HG02798 (cell line): ENCODE data around the gene MAN2A1.

ENCODE experiments used
- ATAC-seq: cut with Tn5 transposase; IDR thresholded peaks from one replicate; pipeline ENCODE4 v1.9.1; 2021; ENCODE audit warnings: mild to moderate bottlenecking; ENCODE audit not compliant: unreplicated experiment, poor library complexity

The MAN2A1 gene

DNA sequence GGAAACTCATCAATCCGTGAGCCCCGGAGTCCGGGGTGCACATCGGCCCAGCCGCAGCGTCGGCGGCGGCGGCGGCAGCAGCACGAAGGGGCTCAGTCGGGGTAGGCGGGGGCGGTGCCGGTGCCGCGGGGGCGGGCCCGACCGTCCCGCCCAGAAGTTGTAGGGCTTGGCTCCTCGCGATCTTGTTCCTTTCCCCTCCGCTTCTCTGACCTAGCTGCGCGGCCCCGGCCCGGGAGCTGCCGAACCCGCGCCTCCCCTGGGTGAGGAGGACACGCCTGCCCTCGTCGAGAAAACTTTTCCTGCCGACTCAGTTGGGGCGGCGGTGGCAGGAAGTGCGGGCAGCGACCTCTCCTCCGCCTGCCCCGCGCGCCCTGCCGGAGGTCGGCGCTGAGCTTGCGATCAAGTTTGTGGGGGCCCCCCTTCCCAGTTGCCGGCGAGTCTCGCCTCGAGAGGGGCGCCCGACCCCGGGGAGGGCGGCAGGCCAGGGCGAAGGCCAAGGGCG, at the start of gene MAN2A1:
Gene MAN2A1 (plus strand): TSS at position 188 of the 502 bp plus-strand sequence. CDS start 491 bp downstream, outside the sequence.
- peak; percentile 61 for ATAC-seq

DNA sequence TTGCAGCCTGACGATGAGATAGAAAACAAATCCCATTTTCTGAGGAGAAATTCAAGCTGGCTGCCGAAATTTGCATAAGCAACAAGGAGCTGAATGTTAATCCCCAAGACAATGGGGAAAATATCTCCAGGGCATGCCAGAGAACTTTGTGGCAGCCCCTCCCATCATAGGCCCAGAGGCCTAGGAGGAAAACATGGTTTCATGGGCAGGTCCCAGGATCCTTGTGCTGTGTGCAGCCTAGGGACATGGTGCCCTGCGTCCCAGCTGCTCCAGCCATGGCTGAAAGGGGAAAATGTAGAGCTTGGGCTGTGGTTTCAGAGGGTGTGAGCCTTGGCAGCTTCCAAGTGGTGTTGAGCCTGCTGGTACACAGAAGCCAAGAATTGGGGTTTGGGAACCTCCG, 48.8 kb upstream of the MAN2A1 start:
- ATAC-seq: no peak

DNA sequence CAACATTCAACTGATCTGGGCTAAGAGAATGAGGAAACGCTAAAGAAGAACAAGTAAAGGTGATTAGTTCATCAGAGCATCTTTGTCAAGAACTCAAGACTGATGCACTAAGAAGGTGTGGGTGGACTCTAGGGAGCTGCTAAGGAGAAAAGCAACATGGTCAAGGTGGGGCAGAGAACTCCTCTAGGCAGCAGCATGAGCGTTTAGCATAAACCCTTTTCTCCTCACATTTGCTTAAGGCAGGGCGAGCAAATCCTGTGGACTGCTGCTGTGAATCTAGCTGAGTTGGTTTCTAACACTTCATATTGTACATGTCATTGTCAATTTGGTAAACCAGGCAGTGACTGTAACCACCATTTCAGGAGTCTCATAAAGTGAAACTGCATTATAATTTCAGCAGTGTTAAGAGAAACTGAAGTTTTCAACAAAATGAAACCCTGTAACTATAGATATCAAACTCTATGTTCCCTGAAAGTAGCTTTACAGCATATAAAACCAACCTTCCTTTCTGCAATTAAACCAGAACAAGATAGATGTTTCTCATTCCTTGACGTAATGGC, 45.9 kb upstream of the MAN2A1 start:
- ATAC-seq: no peak

DNA sequence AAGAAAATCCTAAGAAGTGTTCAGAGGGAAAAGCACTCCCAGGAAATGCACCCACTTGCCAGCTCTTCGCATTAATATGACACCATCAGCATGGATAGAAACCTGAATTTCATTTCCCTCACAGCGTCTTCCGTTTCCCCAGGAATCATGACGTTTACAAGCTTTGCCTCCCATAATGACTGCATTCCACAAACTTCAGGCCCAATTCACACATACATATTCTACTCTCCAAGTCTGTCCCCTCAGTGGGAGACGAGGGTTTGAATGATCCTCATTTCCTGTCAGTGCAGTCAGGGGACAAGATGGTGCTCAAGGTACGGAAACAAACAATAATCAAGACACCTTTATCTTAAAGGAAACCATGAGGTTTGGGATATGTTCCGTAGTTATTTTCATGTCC, 44.9 kb upstream of the MAN2A1 start:
- no peak for ATAC-seq

GRCh38 chr5:109645707-109646192, 44.0 kb upstream of the MAN2A1 start:
- no peak for ATAC-seq

- ATAC-seq: no peak
These were observed 40.4 kb upstream of the MAN2A1 start for GRCh38 chr5:109649318-109649717.

DNA sequence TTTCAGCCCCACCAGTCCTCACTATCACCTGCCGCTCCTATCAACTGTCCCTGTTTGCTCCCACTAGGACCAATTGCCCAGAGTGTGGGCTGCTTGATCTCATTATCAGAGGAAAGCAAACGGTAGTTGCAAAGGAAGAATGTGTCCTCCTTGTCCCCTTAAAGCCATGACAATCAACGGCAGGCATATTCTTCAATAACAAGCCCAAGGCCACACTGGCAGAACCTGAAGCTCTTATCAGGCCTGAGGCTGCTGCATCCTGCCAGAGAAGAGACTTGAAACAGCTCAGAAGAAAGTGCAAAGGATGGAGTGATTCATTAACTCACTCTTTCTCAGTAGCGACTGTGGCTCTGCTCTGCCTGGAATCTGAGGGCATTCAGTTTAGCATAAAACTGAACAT, 39.2 kb upstream of the MAN2A1 start:
- no peak for ATAC-seq

GRCh38 chr5:109652096-109652495, 37.6 kb upstream of the MAN2A1 start:
- no peak for ATAC-seq

- no peak for ATAC-seq
These were observed 36.7 kb upstream of the MAN2A1 start for GRCh38 chr5:109653042-109653441.

GRCh38 chr5:109653561-109654239, 36.0 kb upstream of the MAN2A1 start:
- ATAC-seq: no peak

GRCh38 chr5:109654455-109654854, 35.3 kb upstream of the MAN2A1 start:
- no peak for ATAC-seq

DNA sequence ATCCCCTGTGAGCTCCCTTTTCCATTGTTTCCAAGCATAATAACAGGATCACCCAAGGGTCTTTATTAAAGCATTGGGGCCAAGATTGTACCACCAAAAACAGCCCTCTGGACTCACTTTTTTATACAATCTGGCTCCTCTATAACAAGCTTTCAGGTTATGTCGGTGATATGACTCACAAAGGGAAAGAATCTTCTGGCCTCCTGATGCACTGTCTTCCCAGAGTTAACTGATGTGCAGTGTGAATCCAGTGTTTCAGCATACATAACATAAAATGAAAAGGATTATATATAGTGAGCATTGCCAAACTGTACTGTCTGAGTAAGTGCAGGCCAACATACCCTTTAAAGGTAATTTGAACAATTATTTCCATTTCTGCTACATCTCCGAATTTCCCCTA, 33.9 kb upstream of the MAN2A1 start:
- ATAC-seq: no peak

DNA sequence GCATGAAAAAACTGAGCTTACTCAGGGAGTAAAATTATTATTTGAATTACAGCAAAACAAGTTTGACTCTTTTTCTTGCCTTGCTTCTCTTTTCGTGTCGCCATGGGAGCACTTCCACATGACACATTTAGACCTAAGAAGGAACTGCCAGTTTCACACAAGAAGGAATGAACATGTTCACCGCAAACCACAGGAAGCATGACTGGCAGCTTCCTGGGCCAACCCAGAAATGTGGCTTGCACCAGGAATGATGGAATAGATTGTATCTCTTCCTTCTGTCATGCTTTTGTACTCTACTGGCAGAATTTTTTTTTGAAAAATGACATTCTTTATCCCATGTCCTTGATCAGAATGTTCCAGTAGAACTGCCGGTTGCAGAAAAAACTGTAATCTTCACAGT, 32.9 kb upstream of the MAN2A1 start:
- ATAC-seq: no peak

DNA sequence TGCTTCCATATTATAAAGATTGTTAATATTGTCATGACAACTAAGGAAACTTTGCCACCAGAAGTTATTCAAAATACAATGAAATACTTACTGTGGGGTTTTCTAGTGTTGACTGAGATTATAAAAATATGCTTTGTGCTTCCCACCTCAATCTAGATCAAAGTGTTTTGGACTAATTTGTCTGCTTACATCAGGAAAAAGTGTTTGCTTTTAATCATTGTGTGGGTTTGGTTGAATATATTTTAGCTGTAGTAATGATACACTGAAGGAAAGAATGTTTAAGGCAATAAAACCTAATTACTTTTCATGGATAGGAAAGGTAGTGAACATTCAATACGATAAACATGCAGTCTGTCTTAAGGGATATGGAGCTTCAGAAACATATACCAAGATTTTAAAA, 29.8 kb upstream of the MAN2A1 start:
- no peak for ATAC-seq

- ATAC-seq: no peak
These were observed 29.4 kb upstream of the MAN2A1 start for GRCh38 chr5:109660301-109660700.

- ATAC-seq: no peak
These were observed 21.5 kb upstream of the MAN2A1 start for GRCh38 chr5:109668237-109668636.

DNA sequence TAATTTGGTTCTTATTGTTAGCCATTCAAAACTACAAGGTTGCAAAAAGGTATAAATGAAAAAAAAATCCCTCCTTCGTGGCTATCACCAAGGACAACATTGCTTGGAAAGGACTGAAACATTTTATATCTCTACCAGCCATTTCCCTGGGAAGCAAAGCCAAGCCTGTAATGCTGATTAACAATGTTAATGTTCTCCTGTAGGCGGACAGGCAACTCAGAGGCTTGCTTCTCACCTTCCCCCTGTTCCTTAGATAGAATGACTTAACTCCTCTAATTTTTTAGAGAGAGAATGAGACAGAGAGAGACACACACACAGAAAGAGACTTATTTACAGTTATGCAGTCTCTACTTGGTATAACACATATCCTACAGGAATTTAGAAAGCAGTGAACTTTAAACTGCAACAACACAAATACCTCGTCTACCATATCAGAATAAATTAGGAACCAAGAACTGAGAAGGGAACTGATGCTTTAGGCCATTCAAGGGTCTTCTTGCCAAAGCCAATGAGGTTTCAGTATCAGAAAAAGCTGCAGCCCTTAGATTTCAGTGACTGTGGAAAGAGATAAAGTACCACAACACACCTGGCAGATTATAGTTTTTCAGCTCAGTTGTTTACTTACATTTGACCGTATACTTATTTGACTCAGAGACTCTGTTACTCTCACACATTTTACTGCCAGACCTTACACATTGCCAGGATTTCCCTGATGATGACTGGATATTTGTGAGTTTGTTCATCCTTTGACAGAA, 20.9 kb upstream of the MAN2A1 start:
- ATAC-seq: peak; percentile 76

- ATAC-seq: no peak
These were observed 19.6 kb upstream of the MAN2A1 start for GRCh38 chr5:109669991-109670706.

DNA sequence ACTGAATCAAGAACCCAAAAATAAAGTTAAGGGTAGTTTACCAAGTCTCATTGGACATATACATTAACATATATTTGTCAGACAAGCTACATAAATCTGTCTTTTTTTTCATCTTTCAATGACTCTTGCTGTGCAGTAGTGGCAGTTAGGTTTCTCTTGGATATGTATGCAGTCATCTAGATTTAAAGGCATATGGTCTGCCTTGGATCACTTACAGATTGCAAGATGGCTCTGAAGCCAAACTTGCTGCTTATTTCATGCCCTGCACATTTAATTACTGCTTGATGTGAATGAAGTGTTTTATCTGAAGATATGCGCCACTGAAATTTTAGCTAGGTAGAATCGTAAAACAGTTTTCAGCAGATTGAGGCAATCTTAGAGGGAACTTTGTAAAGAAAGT, 18.6 kb upstream of the MAN2A1 start:
- no peak for ATAC-seq

GRCh38 chr5:109674596-109674995, 15.1 kb upstream of the MAN2A1 start:
- ATAC-seq: no peak

DNA sequence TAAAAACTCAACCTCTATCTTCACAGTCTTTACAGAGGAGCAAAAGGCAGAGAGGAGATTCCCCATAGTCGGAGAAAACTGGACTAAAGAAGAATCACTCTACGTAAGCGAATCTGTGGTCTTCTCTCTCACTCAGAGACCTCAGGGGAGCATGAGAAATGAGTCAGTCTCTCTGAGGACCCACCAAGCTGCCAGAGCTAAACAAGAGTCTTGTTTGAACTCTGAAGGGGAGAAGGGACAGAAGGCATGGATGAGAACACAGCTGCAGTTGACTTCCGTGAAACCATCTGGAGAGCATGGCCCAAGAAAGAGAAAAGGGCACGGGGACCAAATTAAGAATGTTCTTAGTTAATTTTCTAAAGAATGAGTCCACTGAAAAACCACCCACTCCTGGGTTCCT, 12.8 kb upstream of the MAN2A1 start:
- ATAC-seq: peak; percentile 58
